ENCODE data around the gene FAM89B.
"Not testable (repeated sequence)": the region's sequence is repeated elsewhere in the genome, so short reads cannot be mapped to it uniquely, and the experiment has no call there.

FAM89B gene

GRCh38 chr11:65556470-65557279, 15.7 kb upstream of the FAM89B start:
- peak; percentile 10 for DNase-seq (ENCODE audit: low spot score)

- peak; percentile 36 for DNase-seq (ENCODE audit: low spot score)
Measured at GRCh38 chr11:65557280-65558001, 14.9 kb upstream of the FAM89B start.

GRCh38 chr11:65558002-65558929, 14.1 kb upstream of the FAM89B start, which contains the start of gene LTBP3:
Gene LTBP3, minus strand, starts transcription at chr11:65558359. Its CDS starts 400 bp downstream, at chr11:65557959.
- DNase-seq (ENCODE audit: low spot score) = peak; percentile 78

GRCh38 chr11:65558930-65559509, 13.3 kb upstream of the FAM89B start:
- no peak for DNase-seq (ENCODE audit: low spot score)

GRCh38 chr11:65559535-65559934, 12.8 kb upstream of the FAM89B start:
- no peak for DNase-seq (ENCODE audit: low spot score)

GRCh38 chr11:65559951-65560537, 12.3 kb upstream of the FAM89B start:
- DNase-seq (ENCODE audit: low spot score) = no peak

- no peak for DNase-seq (ENCODE audit: low spot score)
Measured at GRCh38 chr11:65560555-65561418, 11.6 kb upstream of the FAM89B start.

GRCh38 chr11:65562020-65562419, 10.3 kb upstream of the FAM89B start:
- no peak for DNase-seq (ENCODE audit: low spot score)

GRCh38 chr11:65562788-65563187, 9.6 kb upstream of the FAM89B start:
- no peak for DNase-seq (ENCODE audit: low spot score)

GRCh38 chr11:65563601-65564000, 8.7 kb upstream of the FAM89B start:
- no peak for DNase-seq (ENCODE audit: low spot score)

GRCh38 chr11:65564879-65565559, 7.3 kb upstream of the FAM89B start:
- DNase-seq (ENCODE audit: low spot score) = not testable (repeated sequence)

- DNase-seq (ENCODE audit: low spot score) = no peak
Measured at GRCh38 chr11:65565624-65566453, 6.5 kb upstream of the FAM89B start.

GRCh38 chr11:65569164-65569972, 3.0 kb upstream of the FAM89B start:
- DNase-seq (ENCODE audit: low spot score) = no peak

- DNase-seq (ENCODE audit: low spot score) = peak; percentile 92
Measured at GRCh38 chr11:65569973-65570918, 2.1 kb upstream of the FAM89B start, which contains the start of gene ZNRD2. Gene ZNRD2, plus strand, starts transcription at chr11:65570477. Its CDS starts 15 bp downstream, at chr11:65570492.

GRCh38 chr11:65571420-65571819, 918 bp upstream of the FAM89B start:
- DNase-seq (ENCODE audit: low spot score) = no peak

- no peak for DNase-seq (ENCODE audit: low spot score)
Measured at GRCh38 chr11:65571940-65572339, 398 bp upstream of the FAM89B start.

Measured in iPS-NIHi11 (cell line).